MM.1S (cell line): ENCODE measurements around the gene LAD1.

Source experiments
- DNase-seq: peaks from one replicate; pipeline ENCODE4 v3.0.0-alpha.2; 2015
- H2AFZ ChIP-seq: fragments of 300-600 bp; sonication (generic); 2 replicates; pipeline ENCODE4 v1.6.0; 2016; ENCODE audit warnings: antibody characterized with exemption, low read length
- H3F3A ChIP-seq: fragments of 300-600 bp; sonication (generic); 2 replicates; pipeline ENCODE4 v1.6.1; 2016; ENCODE audit warnings: mild to moderate bottlenecking, antibody characterized with exemption, low read length, moderate library complexity, mixed read lengths; ENCODE audit not compliant: insufficient read depth
- H3K27ac ChIP-seq: fragments of 300-600 bp; sonication (generic); 2 replicates; pipeline ENCODE4 v1.5.1; 2016; ENCODE audit warnings: mild to moderate bottlenecking, low read length
- H3K27me3 ChIP-seq: fragments of 300-600 bp; sonication (generic); replicated peaks from 2 replicates; pipeline ENCODE4 v1.6.0; 2016; ENCODE audit warnings: low read length; ENCODE audit not compliant: insufficient read depth
- H3K36me3 ChIP-seq: fragments of 300-600 bp; sonication (generic); replicated peaks from 2 replicates; pipeline ENCODE4 v1.6.1; 2016; ENCODE audit warnings: mild to moderate bottlenecking, low read length, mixed read lengths; ENCODE audit not compliant: insufficient read depth
- H3K4me1 ChIP-seq: fragments of 300-600 bp; sonication (generic); 2 replicates; pipeline ENCODE4 v1.6.1; 2016; ENCODE audit warnings: low read length, mixed read lengths
- H3K4me2 ChIP-seq: fragments of 300-600 bp; sonication (generic); 2 replicates; pipeline ENCODE4 v1.6.0; 2016; ENCODE audit warnings: low read depth, low read length
- H3K4me3 ChIP-seq: fragments of 300-600 bp; sonication (generic); 2 replicates; pipeline ENCODE4 v1.5.1; 2016; ENCODE audit warnings: low read length, mixed read lengths
- H3K79me2 ChIP-seq: fragments of 300-600 bp; sonication (generic); 2 replicates; pipeline ENCODE4 v1.6.1; 2016; ENCODE audit warnings: mixed run types, low read length, mixed read lengths
- H3K9ac ChIP-seq: fragments of 300-600 bp; sonication (generic); 2 replicates; pipeline ENCODE4 v1.6.1; 2016; ENCODE audit warnings: low read length, mixed read lengths
- H3K9me2 ChIP-seq: fragments of 300-600 bp; sonication (generic); replicated peaks from 2 replicates; pipeline ENCODE4 v1.6.1; 2016; ENCODE audit warnings: mild to moderate bottlenecking, low read length, mixed read lengths; ENCODE audit not compliant: insufficient read depth
- H3K9me3 ChIP-seq: fragments of 300-600 bp; sonication (generic); replicated peaks from 2 replicates; pipeline ENCODE4 v1.6.1; 2016; ENCODE audit warnings: mild to moderate bottlenecking, low read length, mixed read lengths; ENCODE audit not compliant: insufficient read depth
- H4K20me1 ChIP-seq: fragments of 300-600 bp; sonication (generic); 2 replicates; pipeline ENCODE4 v1.6.1; 2016; ENCODE audit warnings: mild to moderate bottlenecking, low read length, moderate library complexity, mixed read lengths; ENCODE audit not compliant: insufficient read depth
- EZH2 ChIP-seq: fragments of 300-600 bp; sonication (generic); optimal IDR thresholded peaks from 2 replicates; pipeline ENCODE3; 2017; ENCODE audit warnings: low read depth, mild to moderate bottlenecking, antibody characterized with exemption, low read length, mixed read lengths
- EZH2phosphoT487 ChIP-seq: fragments of 300-600 bp; sonication (generic); IDR thresholded peaks from 2 replicates; pipeline ENCODE4 v1.6.1; 2018; ENCODE audit warnings: antibody characterized with exemption, low read length
- TF ChIP-seq, protein P1 (sequence below): fragments of 300-600 bp; sonication (generic); IDR thresholded peaks from 2 replicates; pipeline ENCODE4 v1.5.1; 2016; ENCODE audit warnings: antibody characterized with exemption, low read length, mixed read lengths

LAD1 gene

DNA sequence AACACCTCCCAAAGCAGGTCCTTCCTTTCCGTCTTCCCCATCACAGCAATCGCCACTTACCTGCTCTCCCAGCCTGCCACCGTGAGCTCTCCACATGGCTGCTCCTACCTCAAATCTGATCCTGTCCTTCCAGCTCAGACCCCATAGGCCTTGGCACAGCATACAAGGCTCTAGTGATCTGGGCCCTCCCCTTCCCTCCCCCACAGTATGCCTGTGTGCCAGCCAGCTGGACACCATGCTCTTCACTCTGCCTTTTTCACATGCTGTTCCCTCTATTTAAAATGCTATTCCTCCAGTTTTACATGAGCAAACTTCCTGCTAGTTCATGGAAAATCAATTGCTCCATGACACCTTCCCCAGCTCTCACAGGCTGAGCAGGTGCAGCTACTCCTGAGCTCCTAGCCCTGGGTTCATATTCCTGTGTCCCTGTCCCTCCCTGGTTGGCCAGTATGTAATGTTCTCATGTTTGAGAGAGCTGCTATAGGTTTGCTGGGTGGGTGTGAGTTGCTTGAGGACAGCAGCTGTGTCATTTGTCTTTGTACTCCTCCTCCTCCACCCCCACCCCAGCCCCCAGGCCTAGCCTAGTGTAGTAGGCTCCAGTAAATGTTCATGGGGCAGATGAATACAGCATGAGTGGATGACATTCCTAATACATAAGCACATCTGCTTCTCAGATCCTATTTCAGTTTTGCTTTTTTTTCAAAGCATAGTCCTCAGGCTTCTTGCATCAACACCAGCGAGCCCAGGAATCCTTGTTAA, 15.3 kb downstream of the LAD1 start:
- TF ChIP-seq EZH2phosphoT487 (no peak), EZH2 (no peak)
- TF ChIP-seq, protein P1, sequence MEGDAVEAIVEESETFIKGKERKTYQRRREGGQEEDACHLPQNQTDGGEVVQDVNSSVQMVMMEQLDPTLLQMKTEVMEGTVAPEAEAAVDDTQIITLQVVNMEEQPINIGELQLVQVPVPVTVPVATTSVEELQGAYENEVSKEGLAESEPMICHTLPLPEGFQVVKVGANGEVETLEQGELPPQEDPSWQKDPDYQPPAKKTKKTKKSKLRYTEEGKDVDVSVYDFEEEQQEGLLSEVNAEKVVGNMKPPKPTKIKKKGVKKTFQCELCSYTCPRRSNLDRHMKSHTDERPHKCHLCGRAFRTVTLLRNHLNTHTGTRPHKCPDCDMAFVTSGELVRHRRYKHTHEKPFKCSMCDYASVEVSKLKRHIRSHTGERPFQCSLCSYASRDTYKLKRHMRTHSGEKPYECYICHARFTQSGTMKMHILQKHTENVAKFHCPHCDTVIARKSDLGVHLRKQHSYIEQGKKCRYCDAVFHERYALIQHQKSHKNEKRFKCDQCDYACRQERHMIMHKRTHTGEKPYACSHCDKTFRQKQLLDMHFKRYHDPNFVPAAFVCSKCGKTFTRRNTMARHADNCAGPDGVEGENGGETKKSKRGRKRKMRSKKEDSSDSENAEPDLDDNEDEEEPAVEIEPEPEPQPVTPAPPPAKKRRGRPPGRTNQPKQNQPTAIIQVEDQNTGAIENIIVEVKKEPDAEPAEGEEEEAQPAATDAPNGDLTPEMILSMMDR = no peak
- DNase-seq = no peak
- Histone ChIP-seq H3K4me3 (no peak overlapping the region), H3K9me2 (no peaks in the 10 kb centered on the region), H3K79me2 (no peaks in the 10 kb centered on the region), H3K9me3 (no peaks in the 10 kb centered on the region), H3F3A (no peaks in the 10 kb centered on the region), H4K20me1 (no peaks in the 10 kb centered on the region), H3K9ac (no peak overlapping the region), H3K27me3 (peaks cover 44% of the 10 kb centered on the region), H2AFZ (no peak overlapping the region), H3K4me2 (no peak overlapping the region), H3K36me3 (no peaks in the 10 kb centered on the region), H3K27ac (no peak overlapping the region), H3K4me1 (no peaks in the 10 kb centered on the region)

DNA sequence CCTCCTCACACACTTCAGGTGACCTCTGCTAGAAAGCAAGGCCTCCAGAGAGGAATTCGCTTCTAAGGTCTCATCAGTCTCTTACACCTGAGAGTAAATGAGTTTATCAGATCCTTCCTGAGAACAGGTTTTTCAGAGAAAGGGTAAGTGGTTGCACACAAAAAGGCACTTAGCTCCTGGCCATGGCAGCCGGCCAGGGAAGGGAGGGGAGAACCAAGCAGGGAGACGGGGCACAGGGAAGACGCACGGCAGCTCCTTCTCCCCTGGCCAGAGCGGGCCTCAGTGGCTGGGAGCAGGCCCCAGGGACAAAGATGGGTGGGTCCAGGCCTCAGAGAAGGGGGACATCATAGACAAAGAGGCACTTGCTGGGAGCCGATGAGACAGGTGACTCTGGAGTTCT, 18.0 kb downstream of the LAD1 start:
- no peaks in the 10 kb centered on the region for H4K20me1 ChIP-seq
- H3F3A ChIP-seq = no peaks in the 10 kb centered on the region
- H3K36me3 ChIP-seq = no peaks in the 10 kb centered on the region
- H2AFZ ChIP-seq = no peak overlapping the region
- H3K27me3 ChIP-seq = peaks cover 31% of the 10 kb centered on the region; the same call in 1 of the 2 replicates
- H3K79me2 ChIP-seq = no peaks in the 10 kb centered on the region
- no peak for DNase-seq
- H3K4me1 ChIP-seq = no peaks in the 10 kb centered on the region
- H3K9me3 ChIP-seq = no peaks in the 10 kb centered on the region
- no peak overlapping the region for H3K27ac ChIP-seq
- H3K9me2 ChIP-seq = no peaks in the 10 kb centered on the region
- no peak overlapping the region for H3K4me3 ChIP-seq
- no peak for TF ChIP-seq EZH2
- TF ChIP-seq, protein P1 = no peak
- TF ChIP-seq EZH2phosphoT487 = no peak
- H3K4me2 ChIP-seq = no peak overlapping the region
- H3K9ac ChIP-seq = no peak overlapping the region

DNA sequence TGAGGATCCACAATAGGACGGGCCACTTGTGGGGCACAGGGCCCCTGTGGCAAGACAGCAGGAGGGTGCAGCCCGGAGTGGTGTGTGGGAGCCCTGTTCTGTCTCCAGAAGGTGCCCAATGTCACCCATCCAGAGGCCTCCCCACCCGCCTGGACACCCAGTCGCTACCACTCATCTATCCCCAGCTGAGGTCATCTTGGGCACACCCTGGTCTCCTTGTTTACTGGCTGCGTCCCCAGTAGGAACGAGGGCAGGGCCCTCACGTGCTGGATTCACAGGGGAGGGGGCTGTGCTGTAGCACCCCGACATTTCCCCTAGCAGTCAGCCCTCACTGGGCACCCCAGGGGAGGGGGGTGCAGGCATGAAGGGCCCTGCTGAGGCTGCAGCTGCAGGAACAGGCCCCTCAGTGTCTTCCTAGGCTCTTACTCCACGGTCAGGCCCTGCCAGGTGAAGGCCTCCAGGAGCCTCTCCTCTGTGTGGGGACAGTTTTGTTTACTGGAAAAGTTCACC, 19.3 kb downstream of the LAD1 start:
- Histone ChIP-seq H2AFZ (no peak overlapping the region), H3K36me3 (no peaks in the 10 kb centered on the region), H3K4me1 (no peaks in the 10 kb centered on the region), H4K20me1 (no peaks in the 10 kb centered on the region), H3K27me3 (peaks cover 33% of the 10 kb centered on the region), H3K9me2 (no peaks in the 10 kb centered on the region), H3K27ac (no peak overlapping the region), H3K4me2 (no peak overlapping the region), H3F3A (no peaks in the 10 kb centered on the region), H3K4me3 (no peak overlapping the region), H3K9me3 (no peaks in the 10 kb centered on the region), H3K79me2 (no peaks in the 10 kb centered on the region), H3K9ac (no peak overlapping the region)
- DNase-seq = no peak
- TF ChIP-seq EZH2phosphoT487 = no peak
- no peak for TF ChIP-seq EZH2
- TF ChIP-seq, protein P1 = no peak
